ENCODE data around the gene RAP1GAP. TPM values are rescaled to one million over a fixed set of nuclear protein-coding genes. Genes with fewer than 3 reads are reported as not detected.

Gene RAP1GAP
- total RNA-seq, 4 donors from 2014 or later = 0.33 to 0.83 (median 0.56) TPM

GRCh38 chr1:21605012-21605715, 64.0 kb downstream of the RAP1GAP start:
- intact Hi-C loops (cut with DNase I) = no loop called here
- 84% methylated on average over 6 of the region's 7 CpGs for WGBS
- H3K27ac ChIP-seq (replicated peaks in 1 of 4) = no peak overlapping the region
- TF ChIP-seq EP300 (IDR thresholded peaks at IDR 0.05) = no peak
- TF ChIP-seq POLR2AphosphoS5 (IDR thresholded peaks at IDR 0.05) = no peak
- no peak for TF ChIP-seq POLR2A (IDR thresholded peaks at IDR 0.05; ENCODE audit: low read depth)
- TF ChIP-seq CTCF (IDR thresholded peaks at IDR 0.05) = no peak
- no peak for DNase-seq (ENCODE audit: extremely low spot score)
- H3K27me3 ChIP-seq = peaks cover 0 to 39% (median 0%) of the 10 kb centered on the region in 4 donors
- no peaks in the 10 kb centered on the region for H3K36me3 ChIP-seq
- H3K9me3 ChIP-seq = no peaks in the 10 kb centered on the region
- H3K4me1 ChIP-seq = peaks cover 0 to 6% (median 5%) of the 10 kb centered on the region in 4 donors
- no peak overlapping the region for H3K4me3 ChIP-seq

- H3K27ac ChIP-seq (replicated peaks in 1 of 4) = no peak overlapping the region
- 86% methylated on average over 12 of the region's 12 CpGs for WGBS
- H3K9me3 ChIP-seq = no peaks in the 10 kb centered on the region
- no peak for TF ChIP-seq CTCF (IDR thresholded peaks at IDR 0.05)
- TF ChIP-seq POLR2AphosphoS5 (IDR thresholded peaks at IDR 0.05) = no peak
- no peak for TF ChIP-seq POLR2A (IDR thresholded peaks at IDR 0.05; ENCODE audit: low read depth)
- no peak for TF ChIP-seq EP300 (IDR thresholded peaks at IDR 0.05)
- peaks cover 0 to 6% (median 5%) of the 10 kb centered on the region in 4 donors for H3K4me1 ChIP-seq
- DNase-seq (ENCODE audit: extremely low spot score) = no peak
- no peaks in the 10 kb centered on the region for H3K36me3 ChIP-seq
- intact Hi-C loops (cut with DNase I) = no loop called here
- H3K27me3 ChIP-seq = peaks cover 0 to 41% (median 0%) of the 10 kb centered on the region in 4 donors
- H3K4me3 ChIP-seq = no peak overlapping the region
Measured at GRCh38 chr1:21604208-21604957, 64.8 kb downstream of the RAP1GAP start.

- Histone ChIP-seq H3K27ac (replicated peaks in 1 of 4) (no peak overlapping the region), H3K9me3 (no peaks in the 10 kb centered on the region), H3K27me3 (peaks cover 0 to 47% (median 0%) of the 10 kb centered on the region in 4 donors), H3K4me3 (no peak overlapping the region), H3K4me1 (peaks cover 0 to 6% (median 5%) of the 10 kb centered on the region in 4 donors), H3K36me3 (no peaks in the 10 kb centered on the region)
- 93% methylated on average over 35 of the region's 39 CpGs for WGBS
- intact Hi-C loops (cut with DNase I) = no loop called here
- no peak for TF ChIP-seq POLR2AphosphoS5 (IDR thresholded peaks at IDR 0.05)
- no peak for TF ChIP-seq CTCF (IDR thresholded peaks at IDR 0.05)
- TF ChIP-seq EP300 (IDR thresholded peaks at IDR 0.05) = no peak
- no peak for TF ChIP-seq POLR2A (IDR thresholded peaks at IDR 0.05; ENCODE audit: low read depth)
- no peak for DNase-seq (ENCODE audit: extremely low spot score)
Measured at GRCh38 chr1:21603177-21604138, 65.7 kb downstream of the RAP1GAP start.

- H3K9me3 ChIP-seq = no peaks in the 10 kb centered on the region
- WGBS = 95% methylated on average over 14 of the region's 30 CpGs
- H3K27ac ChIP-seq (replicated peaks in 1 of 4) = no peak overlapping the region
- no peak for TF ChIP-seq POLR2A (IDR thresholded peaks at IDR 0.05; ENCODE audit: low read depth)
- TF ChIP-seq CTCF (IDR thresholded peaks at IDR 0.05) = no peak
- no peak for DNase-seq (ENCODE audit: extremely low spot score)
- no peaks in the 10 kb centered on the region for H3K36me3 ChIP-seq
- H3K4me1 ChIP-seq = no peaks in the 10 kb centered on the region
- no peak overlapping the region for H3K4me3 ChIP-seq
- intact Hi-C loops (cut with DNase I) = no loop called here
- H3K27me3 ChIP-seq = peaks cover 0 to 58% (median 0%) of the 10 kb centered on the region in 4 donors
Measured at GRCh38 chr1:21601278-21602048, 67.7 kb downstream of the RAP1GAP start.

Data from esophagus muscularis mucosa (tissue), 4 donors.